Right hindlimb (tissue), 1 donor: Measurements from ENCODE around the gene NAIF1.

ENCODE experiments used
- DNase-seq: peaks from one replicate; pipeline ENCODE4 v3.0.0-alpha.2; 2018

The NAIF1 gene

DNA sequence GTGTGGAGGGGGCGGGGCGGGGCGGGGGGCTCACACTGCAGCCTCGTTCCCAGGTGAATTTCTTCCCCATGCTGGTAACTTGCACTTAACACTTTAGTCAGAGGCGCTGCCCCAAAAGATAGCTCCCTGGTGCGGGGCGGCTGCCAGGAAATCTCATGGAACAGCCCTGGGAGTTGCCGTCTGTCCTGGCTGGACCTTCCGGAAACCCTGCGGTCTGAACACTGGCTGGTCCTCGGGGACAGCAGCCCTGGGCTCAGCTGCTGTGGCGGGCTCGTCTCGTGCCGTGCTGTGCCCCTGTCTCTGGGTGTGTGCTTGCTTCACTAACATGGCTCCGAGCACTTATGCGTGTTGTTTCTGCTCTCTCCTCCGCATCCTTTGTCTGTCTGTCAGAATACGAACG is 34.6 kb upstream of the NAIF1 start:
- DNase-seq, result no peak

DNA sequence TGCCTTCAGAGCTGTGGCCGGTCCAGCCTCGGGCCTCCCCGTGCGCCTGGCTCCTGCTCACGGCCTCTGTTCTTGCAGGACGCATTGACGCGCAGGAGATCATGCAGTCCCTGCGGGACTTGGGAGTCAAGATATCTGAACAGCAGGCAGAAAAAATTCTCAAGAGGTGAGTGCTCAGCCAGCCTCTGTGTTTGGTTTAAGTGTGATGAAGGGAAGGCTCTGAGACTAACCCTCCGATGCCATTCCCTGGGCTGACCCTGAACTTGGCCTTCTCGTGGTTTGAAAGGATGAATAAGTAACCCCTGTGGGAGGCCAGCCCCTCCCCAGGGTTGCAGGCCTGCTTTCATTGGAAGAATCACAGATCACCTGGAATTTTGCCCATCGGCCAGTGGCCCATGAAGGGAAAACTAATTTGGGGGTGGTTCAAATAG is 34.1 kb upstream of the NAIF1 start:
- DNase-seq, result no peak

DNA sequence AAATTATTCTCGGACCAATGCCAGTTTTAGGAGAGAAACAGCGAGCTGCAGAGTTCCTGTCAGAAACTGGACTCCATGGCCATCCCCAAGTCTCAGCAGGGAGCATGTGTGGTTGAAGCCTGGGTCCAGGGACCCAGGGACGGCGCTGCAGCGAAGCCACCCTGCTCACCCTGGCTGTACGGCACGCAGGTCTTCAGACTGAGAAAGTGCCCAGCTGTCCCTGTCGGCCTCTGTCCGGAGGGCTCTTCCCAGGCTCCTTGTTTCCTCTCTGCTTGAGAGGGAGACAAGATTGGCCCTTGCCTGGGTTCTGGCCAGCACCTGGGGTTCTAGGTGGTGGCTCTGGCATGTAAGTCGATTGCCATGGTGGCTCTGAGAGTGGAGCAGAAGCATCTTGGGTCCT is 33.5 kb upstream of the NAIF1 start:
- DNase-seq, result no peak

DNA sequence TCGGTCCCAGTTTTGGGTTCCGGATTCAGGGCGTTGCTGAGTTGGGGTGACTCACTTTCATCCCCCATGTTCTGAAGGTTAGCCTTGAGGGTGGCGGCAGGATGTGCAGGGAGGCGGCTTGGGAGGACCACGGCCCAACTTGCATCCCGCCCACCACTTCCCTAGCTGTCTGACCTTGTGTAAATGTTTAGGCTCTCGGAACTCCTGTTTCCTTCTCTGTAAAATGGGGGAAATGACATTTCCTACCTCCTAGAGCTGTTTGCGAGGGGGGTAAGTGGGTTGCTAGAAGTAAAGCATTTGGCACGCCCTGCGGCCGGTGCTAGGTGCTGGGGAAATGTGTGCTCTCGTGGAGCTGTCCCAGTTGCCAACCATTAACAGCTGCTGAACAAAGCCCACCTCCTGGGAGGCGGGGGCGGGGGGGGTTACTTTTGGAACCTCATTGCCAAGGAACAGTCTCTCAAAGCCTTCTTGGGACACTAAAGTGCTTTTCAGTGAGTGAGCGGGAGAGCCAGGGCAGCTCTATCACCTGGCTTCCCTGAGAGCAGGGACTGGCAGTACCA is 32.9 kb upstream of the NAIF1 start:
- DNase-seq, result no peak

DNA sequence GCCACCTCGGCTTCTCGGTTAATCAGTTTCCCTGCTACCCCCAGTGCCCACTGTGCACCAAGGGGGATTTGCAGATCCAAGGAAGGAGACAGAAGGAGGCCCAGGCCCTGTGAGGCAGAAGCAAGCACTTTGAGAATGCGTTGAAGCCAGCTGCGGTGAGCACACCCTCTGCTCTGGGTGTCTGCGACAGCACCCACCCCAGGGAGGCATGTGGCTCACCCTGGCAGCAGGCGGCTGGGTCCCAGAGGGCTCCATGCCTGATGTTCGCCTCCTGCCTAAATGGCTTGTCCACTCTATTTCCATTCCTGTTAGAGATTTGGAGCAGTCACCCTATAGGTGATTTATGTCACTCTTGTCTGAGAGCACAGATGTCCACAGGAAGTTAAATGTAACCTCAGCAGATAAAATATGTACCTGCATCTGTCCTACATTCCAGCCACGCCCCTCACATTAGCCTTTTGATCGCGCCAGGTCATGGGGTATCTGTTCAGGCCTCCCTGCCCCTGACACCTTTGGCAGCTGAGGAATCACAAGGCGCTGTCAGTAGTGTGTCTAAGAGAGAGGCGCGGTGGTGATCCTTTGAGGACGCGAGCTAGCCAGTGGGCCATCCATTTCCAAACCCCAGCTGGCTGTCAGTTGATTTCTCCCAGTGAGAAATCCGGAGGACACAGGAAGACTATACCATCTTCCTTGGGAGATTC is 32.3 kb upstream of the NAIF1 start:
- DNase-seq, result no peak

DNA sequence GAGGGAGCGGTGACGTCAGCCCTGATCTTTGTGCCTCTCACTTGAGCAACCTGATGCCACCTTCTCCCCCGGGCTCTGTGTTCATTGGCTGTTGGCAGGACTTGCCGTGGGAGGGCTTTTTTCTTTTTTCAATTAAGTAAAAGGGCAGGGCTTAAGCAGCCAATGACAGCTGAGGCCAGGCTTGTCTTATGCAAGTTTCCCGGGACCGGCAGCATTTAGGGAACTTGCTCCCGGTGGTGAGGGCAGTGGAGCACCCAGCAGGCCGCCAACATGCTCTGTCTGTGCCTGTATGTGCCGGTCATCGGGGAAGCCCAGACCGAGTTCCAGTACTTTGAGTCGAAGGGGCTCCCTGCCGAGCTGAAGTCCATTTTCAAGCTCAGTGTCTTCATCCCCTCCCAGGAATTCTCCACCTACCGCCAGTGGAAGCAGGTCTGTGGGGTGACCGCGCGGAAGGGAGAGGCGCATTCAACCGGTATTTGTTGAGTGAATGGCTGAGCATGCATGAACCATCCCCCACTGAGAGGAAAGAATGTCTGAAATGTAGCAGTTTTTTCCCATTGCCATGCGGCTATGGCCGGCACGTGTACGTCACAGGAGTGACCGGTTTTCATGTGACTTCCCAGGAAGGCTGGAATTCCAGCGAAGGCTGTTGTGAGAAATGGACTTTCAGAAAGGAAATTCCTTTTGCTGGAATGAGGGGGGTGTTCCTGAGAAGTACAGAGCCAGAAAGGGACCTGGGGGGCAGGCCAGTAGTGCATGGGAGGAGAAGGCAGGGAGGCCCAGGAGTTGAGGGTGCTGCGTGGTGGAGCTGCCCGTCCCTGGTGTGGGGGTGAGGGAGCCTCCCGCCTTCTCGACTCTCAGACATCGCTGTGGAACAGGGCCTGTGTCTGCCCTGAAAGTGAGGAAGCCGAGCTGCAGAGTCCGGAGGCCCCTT is 31.4 kb upstream of the NAIF1 start:
- peak; percentile 89 for DNase-seq

DNA sequence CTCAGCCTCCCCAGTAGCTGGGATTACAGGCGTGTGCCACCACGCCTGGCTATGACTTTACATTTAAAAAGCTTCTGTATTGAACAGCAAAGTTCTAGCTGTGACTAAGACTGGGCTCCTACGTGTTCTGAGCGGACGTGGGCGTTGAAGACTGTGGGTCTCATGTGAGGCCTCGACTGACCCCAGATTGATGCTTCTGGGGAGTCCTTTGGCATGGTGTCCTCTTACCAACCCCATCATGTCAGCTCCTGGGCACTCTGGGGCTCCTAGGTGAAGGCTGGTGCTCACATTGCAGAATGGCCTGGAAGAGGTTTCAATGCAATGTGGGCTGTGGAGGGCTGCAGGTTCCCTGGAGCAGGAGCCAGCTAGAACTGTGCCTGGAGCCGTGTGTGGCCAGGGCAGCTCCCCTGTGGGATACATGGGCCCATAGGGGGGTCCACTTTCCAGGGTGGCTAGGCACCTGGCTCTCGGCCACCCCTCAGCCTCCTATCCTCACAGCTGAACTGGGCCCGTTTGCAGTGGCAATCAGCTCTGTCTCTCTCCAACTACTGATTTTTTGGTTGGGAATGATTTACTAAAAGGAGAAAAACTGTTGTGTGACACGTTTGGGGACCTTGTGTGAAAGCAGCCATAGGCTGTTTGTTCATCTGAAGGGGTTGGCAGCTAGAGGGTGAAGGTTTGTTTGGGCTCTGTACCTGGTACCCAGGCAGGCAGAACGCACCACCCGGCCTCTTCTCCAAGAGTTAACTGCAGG is 30.6 kb upstream of the NAIF1 start:
- DNase-seq, result no peak

DNA sequence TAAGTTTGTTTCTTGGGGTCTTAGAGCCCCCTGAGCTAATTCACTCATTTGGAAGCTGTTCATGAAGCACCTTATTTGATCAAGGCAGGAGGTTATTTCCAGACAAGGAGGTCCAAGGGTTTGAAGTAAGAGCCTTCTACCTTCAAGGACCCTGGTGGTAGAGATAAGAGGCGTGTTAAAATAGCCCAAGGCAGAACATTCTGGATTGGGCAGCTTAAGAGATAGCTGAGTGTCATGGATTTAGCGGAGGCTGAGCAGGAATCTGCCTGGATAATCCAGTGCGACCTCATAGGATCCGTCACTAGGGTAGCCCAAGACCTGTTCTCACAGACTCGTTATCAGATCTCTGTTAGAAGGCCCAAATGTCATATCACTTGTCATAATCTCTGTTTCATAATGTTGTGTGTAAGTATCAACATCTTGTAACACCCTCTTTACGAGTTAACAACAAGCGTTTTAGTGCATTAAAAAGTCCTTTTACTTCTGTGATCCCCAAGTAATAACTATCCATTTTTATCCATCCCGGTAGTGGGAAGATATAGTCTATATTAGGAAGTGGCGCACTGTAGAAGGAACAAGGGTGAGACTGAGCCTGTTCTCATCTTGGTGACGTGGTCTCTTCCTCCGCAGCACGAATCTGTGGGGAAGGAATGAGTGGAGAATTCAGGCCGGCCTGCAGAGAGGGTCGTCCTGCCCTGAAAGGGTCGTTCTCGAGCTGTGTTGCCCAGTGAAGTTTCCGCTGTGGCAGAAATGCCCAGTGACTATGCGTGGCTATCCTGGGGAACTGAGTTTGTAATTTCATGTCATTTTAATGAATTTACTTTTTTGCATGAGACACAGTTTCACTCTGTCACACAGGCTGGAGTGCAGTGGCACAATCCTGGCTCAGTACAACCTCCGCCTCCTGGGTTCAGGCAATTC is 29.8 kb upstream of the NAIF1 start:
- no peak for DNase-seq

DNA sequence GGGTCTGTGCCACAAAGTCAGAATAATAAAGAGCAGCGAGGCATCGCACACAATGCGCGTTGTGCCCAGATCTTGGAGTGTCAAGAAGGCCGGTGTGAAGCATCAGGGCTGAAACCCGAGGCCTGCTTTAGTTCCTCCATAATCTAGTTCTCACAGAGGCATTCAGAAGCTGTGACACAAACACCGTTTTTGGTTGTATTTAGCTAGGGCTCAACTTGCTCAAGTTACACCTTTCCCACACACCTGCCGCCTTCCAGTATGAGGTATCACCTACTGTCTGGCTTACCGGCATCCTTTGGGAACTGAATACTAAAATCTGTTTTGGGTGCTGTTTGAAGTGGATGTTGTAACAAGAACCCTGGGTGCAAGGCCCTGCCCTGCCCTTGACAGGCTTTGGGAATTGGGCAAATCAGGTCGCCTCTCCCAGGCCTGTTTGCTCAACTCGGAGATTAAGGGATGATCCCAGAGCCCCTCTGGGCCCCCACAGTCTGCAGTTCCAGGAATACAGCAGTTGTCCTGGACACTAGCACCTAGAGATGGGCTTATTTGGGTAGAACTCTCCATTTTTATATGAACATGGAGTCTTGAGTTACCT is 27.9 kb upstream of the NAIF1 start:
- no peak for DNase-seq

DNA sequence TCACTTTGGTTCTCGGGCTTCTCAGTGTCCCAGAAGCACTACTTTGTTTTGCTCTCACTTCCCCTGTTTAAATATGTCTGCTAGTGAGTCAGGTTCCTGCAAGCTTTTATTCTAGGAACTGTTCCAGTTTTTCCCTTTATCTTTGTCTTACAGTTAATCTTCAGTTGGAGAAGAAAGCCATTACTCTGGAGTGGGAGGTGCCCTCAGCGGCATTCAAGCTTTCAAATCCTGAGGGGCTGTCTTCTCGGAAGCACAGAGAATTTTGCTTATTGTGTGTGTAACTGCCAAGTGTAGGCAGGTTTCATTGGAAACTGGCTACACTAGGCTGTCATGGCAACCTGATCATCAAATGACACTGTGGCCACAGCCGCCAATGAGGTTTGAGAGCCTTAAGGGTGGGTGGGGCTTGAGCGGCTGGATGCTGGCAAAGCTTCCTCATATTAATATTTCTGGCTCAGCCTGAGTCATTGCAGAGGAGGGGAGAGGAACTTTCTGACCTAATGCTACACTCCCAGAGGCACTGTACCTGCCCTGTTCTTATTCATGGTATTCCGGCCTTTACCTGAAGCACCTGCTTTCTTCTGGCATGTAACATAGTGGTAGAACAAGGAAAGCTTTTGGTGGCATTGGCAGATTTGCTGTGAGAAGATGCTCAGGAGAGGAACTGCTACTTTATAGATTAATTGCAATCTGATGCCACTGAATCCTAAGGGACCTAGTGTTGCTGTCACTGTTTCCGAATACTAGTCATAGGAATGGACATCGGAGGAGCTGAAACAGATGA is 27.2 kb upstream of the NAIF1 start:
- peak; percentile 96 for DNase-seq

DNA sequence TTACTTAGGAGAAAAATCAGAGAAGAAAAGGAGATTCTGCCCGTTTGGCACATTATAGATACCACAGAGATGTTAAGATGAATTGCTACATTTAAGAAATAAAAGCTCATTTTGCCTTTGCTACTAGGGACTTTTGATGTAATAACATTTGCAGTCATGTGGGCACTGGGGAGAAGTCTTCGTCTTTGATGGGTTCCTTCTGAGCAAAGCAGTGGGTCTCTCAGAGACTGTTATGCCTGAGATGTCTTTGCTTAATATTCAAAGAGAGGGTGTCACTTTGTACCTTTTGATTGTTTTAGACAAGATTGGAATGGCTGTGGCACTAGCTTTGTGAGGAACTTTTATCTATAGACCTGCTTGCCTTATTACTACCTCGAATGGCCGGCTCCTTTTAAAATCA is 25.9 kb upstream of the NAIF1 start:
- no peak for DNase-seq

DNA sequence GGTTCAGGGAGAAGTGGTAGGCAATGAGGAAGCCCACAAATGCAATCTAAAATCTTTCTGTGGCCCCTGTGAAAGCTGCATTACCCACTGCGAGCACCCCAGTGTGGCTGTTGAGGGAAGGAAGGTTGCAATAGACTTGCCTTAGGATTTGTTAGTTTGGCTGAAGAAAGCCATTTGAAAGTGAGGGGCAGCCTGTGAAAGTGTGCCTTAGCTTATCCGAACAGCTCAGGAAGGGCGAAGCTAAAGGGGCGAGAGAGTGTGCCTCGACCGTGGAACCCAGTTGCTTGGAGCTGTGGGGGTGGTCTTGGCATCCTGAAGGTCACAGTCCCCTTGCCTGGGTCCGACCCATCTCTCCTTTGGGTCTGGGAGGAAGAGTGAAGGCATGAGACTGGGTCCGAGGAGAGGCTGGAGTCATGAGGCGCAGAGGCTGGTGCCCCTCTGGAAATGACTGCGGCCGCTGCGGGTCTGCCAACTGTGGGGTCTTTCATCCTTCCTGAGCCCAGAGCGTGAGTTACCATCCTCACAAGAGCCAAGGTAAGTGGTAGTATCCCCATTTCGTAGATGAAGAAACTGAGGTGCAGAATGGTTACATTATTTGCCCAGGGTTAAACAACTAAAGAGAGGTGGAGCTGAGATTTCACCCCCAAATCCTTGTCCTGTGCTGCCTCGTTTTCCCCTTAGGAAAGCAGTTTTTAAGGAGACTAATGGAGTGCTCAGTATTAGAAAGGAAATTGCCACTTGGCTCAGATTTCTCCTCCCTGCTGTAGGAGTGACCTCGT is 25.3 kb upstream of the NAIF1 start:
- no peak for DNase-seq

DNA sequence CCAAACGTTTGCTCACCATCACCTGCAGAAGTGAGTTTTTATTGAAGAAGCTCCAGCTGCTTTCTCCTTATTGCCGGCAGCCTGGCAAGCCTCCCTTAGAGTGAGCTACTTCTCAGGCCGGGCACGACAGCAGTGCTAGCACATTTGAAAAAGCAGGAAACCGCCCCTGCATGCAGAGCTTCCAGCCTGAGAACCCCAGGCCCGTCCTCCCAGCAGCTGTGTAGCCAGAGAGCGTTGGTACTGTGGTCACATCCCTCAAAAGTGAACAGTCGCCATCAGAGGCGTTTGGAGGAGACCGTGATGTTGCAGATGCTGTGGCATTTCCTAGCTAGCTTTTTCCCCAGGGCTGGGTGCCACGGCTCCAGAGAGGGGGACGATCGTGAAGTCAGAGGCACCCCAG is 24.5 kb upstream of the NAIF1 start:
- DNase-seq, result no peak

DNA sequence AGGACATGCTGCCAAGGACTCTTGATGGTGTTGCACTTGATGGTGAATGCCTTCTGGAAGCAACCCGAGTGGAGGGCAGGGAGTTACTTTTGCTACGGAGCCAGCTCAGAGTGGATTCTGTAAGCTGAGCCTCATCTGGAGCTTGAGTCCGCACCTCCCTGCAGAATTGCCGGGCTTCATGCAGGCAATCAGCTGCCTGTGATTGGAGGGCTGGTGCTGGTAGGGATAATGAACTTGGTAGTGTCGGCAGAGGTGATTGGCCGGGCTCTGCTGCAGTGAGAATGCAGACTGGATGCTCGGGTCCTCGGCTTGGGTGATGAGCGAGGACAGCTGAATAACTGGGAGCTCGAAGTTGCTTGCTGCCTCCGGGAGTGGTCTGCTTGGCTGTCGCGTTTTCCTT is 24.0 kb upstream of the NAIF1 start:
- DNase-seq, result peak; percentile 96

DNA sequence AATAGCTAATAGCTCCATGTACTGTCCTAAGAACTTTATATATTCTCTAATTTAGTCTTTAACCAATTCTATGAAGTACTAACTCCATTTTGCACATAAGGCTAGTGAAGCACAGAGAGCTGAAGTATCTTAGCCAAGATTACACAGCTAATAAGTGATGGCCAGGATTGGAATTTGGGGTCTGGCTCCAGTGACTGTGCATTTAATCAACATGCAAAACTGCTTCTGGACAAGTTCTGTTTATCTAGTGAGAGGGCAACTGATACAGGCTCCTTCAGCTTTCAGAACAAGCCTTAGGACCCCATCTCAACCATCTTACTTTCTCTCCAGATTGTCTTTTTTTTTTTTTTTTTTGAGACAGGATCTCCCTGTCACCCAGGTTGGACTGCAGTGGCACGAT is 22.2 kb upstream of the NAIF1 start:
- no peak for DNase-seq

DNA sequence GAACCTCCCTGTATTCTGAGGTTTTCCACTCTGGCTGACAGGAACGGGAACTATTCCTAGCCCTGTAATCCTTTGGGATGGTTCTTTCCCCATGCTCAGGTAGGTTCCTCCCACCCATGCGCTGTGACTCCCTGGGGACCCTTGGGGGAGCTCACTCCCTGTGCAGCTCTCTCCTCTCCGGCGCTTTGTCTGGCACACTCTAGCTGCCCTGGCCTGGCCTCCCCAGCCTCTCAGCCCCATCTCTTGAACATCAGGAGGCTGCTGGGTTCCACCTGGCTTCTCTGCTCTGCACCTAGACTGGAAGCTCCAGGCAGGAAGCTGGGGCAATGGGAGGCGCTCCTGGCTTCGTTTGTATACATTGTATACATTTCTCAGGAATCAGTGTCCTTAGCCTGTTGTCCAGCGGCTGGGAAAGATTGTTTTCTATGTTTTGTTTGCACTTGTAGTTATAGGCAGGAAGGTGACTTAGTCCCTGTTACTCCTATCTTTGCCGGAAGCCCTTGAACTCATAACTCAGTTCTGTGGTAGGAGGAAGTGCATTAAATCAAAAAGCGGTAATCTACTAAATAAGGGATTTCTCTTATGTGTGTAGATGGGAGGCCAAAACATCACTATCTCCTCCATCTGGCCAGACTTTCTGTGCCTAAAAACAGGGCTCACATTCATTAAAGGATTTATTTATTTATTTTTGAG is 21.3 kb upstream of the NAIF1 start:
- no peak for DNase-seq

DNA sequence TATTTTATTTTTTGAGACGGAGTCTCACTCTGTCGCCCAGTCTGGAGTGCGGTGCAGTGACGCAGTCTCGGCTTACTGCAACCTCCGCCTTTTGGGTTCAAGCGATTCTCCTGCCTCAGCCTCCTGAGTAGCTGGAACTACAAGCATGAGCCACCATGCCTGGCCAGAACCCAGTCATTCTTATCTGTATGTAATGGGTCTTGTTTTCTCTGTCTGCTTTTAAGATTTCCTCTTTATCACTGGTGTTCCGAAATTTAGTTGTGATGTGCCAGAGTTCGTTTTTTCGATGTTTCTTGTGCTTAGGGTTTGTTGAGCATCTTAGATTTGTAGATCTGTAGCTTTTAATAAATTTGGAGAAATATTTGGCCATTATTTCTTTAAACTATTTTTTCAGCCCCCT is 20.1 kb upstream of the NAIF1 start:
- DNase-seq, result no peak

DNA sequence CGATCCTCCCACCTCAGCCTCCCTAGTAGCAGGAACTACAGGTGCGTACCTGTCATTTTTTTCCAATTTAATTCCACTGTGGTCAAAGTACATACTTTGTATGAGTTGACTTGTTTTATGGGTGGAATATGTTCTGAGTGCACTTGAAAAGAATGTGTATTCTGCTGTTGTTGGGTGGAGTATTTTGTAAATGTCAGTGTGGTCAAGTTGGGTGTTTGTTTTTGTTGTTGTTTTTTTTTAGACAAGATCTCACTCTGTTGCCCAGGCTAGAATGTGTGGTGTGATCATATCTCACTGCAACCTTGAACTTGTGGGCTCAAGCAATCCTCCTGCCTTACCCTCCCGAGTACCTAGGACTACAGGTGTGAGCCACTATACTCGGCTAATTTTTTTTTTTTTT is 18.8 kb upstream of the NAIF1 start:
- DNase-seq, result no peak

DNA sequence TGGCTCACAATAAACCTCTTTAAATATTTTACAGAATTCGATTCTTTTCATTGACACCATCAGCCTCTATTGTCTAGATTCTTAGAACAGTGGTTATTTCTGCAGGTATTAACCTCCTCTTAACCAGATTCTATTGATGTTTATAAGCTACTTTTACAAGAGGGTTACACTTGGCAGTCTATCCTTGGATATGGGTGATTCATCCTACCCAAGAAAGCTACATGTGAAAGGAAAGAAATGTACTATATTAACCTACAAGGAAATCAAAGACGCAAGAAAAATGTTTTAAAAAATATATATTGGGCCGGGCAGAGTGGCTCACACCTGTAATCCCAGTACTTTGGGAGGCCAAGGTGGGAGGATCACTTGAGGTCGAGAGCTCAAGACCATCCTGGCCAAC is 17.6 kb upstream of the NAIF1 start:
- no peak for DNase-seq
